ENCODE data around the gene PRKAB1. TPM values are rescaled to one million over a fixed set of nuclear protein-coding genes. Genes with fewer than 3 reads are reported as not detected.

PRKAB1 gene
- total RNA-seq, 1 experiment from 2014 or later: 42.2 TPM

- H3K23ac ChIP-seq (ENCODE audit: insufficient read length, low read depth, low read length): no peak overlapping the region
- no peak overlapping the region for H3K9ac ChIP-seq (ENCODE audit: extremely low read depth, insufficient read length, low read length)
- H3K18ac ChIP-seq (ENCODE audit: insufficient read length, low read depth, low read length): no peak overlapping the region
- H3K36me3 Mint-ChIP-seq (ENCODE audit: insufficient read depth in 1 of 3, low read depth in 3 of 3): peaks cover 15 to 53% (median 50%) of the 10 kb centered on the region in 3 experiments; a peak in 6 of 7 replicates
- H2AK5ac ChIP-seq (ENCODE audit: insufficient read length, low read length): no peak overlapping the region
- DNase-seq: no peak
- no peak overlapping the region for H3T11ph ChIP-seq (ENCODE audit: low read length)
- no peak overlapping the region for H2BK12ac ChIP-seq (ENCODE audit: insufficient read length, low read depth, low read length)
- H3K9me3 Mint-ChIP-seq: peaks cover 0 to 2% of the 10 kb centered on the region in 2 experiments; a peak in 1 of 5 replicates
- no CpG with 5 or more reads among the region's 38 CpGs for WGBS (ENCODE audit: extremely low coverage, insufficient read length, low lambda C conversion rate)
- H4K5ac ChIP-seq (ENCODE audit: insufficient read length, low read depth, low read length): no peak overlapping the region
- no peaks in the 10 kb centered on the region for H4K20me1 ChIP-seq (ENCODE audit: control insufficient read depth, insufficient read depth, insufficient read length)
- no peak overlapping the region for H2BK120ac ChIP-seq (ENCODE audit: low read depth, low read length, poor library complexity, severe bottlenecking)
- H3K4me1 Mint-ChIP-seq: no peaks in the 10 kb centered on the region
- no peak overlapping the region for H4K91ac ChIP-seq (ENCODE audit: insufficient read length, low read depth, low read length)
- H4K8ac ChIP-seq (replicated peaks; ENCODE audit: insufficient read length, low read depth, low read length): no peak overlapping the region
- no peaks in the 10 kb centered on the region for H3K79me2 ChIP-seq (ENCODE audit: insufficient read depth, low read length)
- H3K4ac ChIP-seq (ENCODE audit: low read depth, low read length): no peak overlapping the region
- H3K27me3 ChIP-seq (ENCODE audit: insufficient read depth, low read length): no peaks in the 10 kb centered on the region
- H3K4me2 ChIP-seq (ENCODE audit: insufficient read depth, insufficient read length, low read length): no peak overlapping the region
- H2AFZ ChIP-seq (ENCODE audit: low read length): no peak overlapping the region
- H3K27me3 Mint-ChIP-seq (ENCODE audit: low read depth): no peaks in the 10 kb centered on the region
- TF ChIP-seq, protein P1, sequence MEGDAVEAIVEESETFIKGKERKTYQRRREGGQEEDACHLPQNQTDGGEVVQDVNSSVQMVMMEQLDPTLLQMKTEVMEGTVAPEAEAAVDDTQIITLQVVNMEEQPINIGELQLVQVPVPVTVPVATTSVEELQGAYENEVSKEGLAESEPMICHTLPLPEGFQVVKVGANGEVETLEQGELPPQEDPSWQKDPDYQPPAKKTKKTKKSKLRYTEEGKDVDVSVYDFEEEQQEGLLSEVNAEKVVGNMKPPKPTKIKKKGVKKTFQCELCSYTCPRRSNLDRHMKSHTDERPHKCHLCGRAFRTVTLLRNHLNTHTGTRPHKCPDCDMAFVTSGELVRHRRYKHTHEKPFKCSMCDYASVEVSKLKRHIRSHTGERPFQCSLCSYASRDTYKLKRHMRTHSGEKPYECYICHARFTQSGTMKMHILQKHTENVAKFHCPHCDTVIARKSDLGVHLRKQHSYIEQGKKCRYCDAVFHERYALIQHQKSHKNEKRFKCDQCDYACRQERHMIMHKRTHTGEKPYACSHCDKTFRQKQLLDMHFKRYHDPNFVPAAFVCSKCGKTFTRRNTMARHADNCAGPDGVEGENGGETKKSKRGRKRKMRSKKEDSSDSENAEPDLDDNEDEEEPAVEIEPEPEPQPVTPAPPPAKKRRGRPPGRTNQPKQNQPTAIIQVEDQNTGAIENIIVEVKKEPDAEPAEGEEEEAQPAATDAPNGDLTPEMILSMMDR (conservative IDR thresholded peaks at IDR 0.05): no peak
- no peaks in the 10 kb centered on the region for H3K9me3 ChIP-seq (ENCODE audit: control insufficient read depth, low read depth, low read length)
- H3K4me3 Mint-ChIP-seq: no peak overlapping the region
- H3K56ac ChIP-seq (ENCODE audit: insufficient read length, low read depth, low read length): no peak overlapping the region
- no peaks in the 10 kb centered on the region for H3K79me1 ChIP-seq (ENCODE audit: insufficient read depth, low read depth, low read length, poor library complexity, severe bottlenecking)
- H3K4me1 ChIP-seq (ENCODE audit: insufficient read depth, low read length): no peaks in the 10 kb centered on the region
- no peak overlapping the region for H2BK5ac ChIP-seq (ENCODE audit: insufficient read length, low read length)
- no peaks in the 10 kb centered on the region for H3K23me2 ChIP-seq (ENCODE audit: insufficient read length, low read depth, low read length, poor library complexity, severe bottlenecking)
- no peak overlapping the region for H3K14ac ChIP-seq (ENCODE audit: insufficient read depth, low read length)
- H2BK20ac ChIP-seq (ENCODE audit: low read depth, low read length, poor library complexity, severe bottlenecking): no peak overlapping the region
- H3K27ac ChIP-seq (ENCODE audit: insufficient read length, low read depth, low read length): no peak overlapping the region
- no peak overlapping the region for H2BK15ac ChIP-seq (ENCODE audit: low read depth, low read length)
- H3K27ac Mint-ChIP-seq: no peak overlapping the region; a peak in 1 of 7 replicates
Observed at GRCh38 chr12:119689935-119690500, 22.1 kb downstream of the PRKAB1 start.

Measured in H9 (cell line).